Skeletal muscle tissue (tissue), 4 donors: ENCODE data around the gene PCDH12. TPM values are rescaled to one million over a fixed set of nuclear protein-coding genes. Genes with fewer than 3 reads are reported as not detected.

Experiments used
- H3K27ac ChIP-seq: one replicate; pipeline ENCODE4 v1.7.0; 2013; ENCODE audit warnings: mild to moderate bottlenecking, low read depth, low read length, inconsistent platforms
- H3K27me3 ChIP-seq, 3 donors: one replicate each; pipeline ENCODE4 v1.7.0; 2013; ENCODE audit warnings: low read length in 3 of 3; ENCODE audit not compliant: control insufficient read depth in 3 of 3, insufficient read depth in 3 of 3
- H3K36me3 ChIP-seq, 3 donors: one replicate each; pipeline ENCODE4 v1.7.0; 2013; ENCODE audit warnings: low read length in 3 of 3; ENCODE audit not compliant: control insufficient read depth in 3 of 3, insufficient read depth in 3 of 3
- H3K4me1 ChIP-seq, 3 donors: one replicate each; pipeline ENCODE4 v1.7.0; 2013; ENCODE audit warnings: low read length in 3 of 3, mild to moderate bottlenecking in 3 of 3; ENCODE audit not compliant: control insufficient read depth in 3 of 3, insufficient read depth in 3 of 3
- H3K4me3 ChIP-seq, 3 donors: one replicate each; pipeline ENCODE4 v1.7.0; 2013; ENCODE audit warnings: low read length in 3 of 3
- H3K9ac ChIP-seq, 3 donors: one replicate each; pipeline ENCODE4 v1.7.0; 2013; ENCODE audit warnings: low read length in 3 of 3, mild to moderate bottlenecking in 3 of 3, moderate library complexity in 2 of 3, low read depth in 1 of 3
- H3K9me3 ChIP-seq, 3 donors: one replicate each; pipeline ENCODE4 v1.7.0; 2013; ENCODE audit warnings: low read length in 3 of 3; ENCODE audit not compliant: control insufficient read depth in 3 of 3
- total RNA-seq: library from RNA; depleted of rRNA; stranded (reverse); fragments of >200 nt; gene quantifications from one replicate; pipeline ENCODE4 v1.2.3, GENCODE V29; 2014
- donor health status: Osteomylitis.

PCDH12 gene
- total RNA-seq, 1 donor from 2014 or later: 12.0 TPM

- Histone ChIP-seq H3K4me3 (no peak overlapping the region), H3K36me3 (peaks cover 16 to 20% (median 18%) of the 10 kb centered on the region in 3 donors), H3K27me3 (no peaks in the 10 kb centered on the region), H3K9me3 (no peaks in the 10 kb centered on the region), H3K4me1 (peaks cover 0 to 5% (median 3%) of the 10 kb centered on the region in 3 donors), H3K9ac (no peak overlapping the region), H3K27ac (no peak overlapping the region)
These were observed 34.5 kb upstream of the PCDH12 start for GRCh38 chr5:141992349-141992963.

- H3K9ac ChIP-seq: no peak overlapping the region
- no peak overlapping the region for H3K27ac ChIP-seq
- H3K4me1 ChIP-seq: peaks cover 0 to 5% (median 3%) of the 10 kb centered on the region in 3 donors
- peaks cover 30 to 40% (median 32%) of the 10 kb centered on the region in 3 donors for H3K36me3 ChIP-seq
- H3K4me3 ChIP-seq: no peak overlapping the region
- no peaks in the 10 kb centered on the region for H3K27me3 ChIP-seq
- no peaks in the 10 kb centered on the region for H3K9me3 ChIP-seq
These were observed 31.7 kb upstream of the PCDH12 start for GRCh38 chr5:141989720-141990119.

GRCh38 chr5:141986072-141986471 is 28.1 kb upstream of the PCDH12 start:
- no peaks in the 10 kb centered on the region for H3K9me3 ChIP-seq
- H3K4me1 ChIP-seq: no peaks in the 10 kb centered on the region
- H3K27me3 ChIP-seq: no peaks in the 10 kb centered on the region
- H3K4me3 ChIP-seq: no peak overlapping the region
- H3K36me3 ChIP-seq: peaks cover 39 to 60% (median 59%) of the 10 kb centered on the region in 3 donors
- H3K9ac ChIP-seq: no peak overlapping the region
- no peak overlapping the region for H3K27ac ChIP-seq

GRCh38 chr5:141982626-141983025 is 24.6 kb upstream of the PCDH12 start:
- Histone ChIP-seq H3K27ac (no peak overlapping the region), H3K4me3 (no peak overlapping the region), H3K36me3 (peaks cover 51 to 81% (median 72%) of the 10 kb centered on the region in 3 donors), H3K9ac (no peak overlapping the region), H3K27me3 (no peaks in the 10 kb centered on the region), H3K4me1 (peaks cover 0 to 5% (median 0%) of the 10 kb centered on the region in 3 donors), H3K9me3 (no peaks in the 10 kb centered on the region)

GRCh38 chr5:141978389-141978788 is 20.4 kb upstream of the PCDH12 start:
- peaks cover 32 to 71% (median 56%) of the 10 kb centered on the region in 3 donors for H3K36me3 ChIP-seq
- H3K27ac ChIP-seq: no peak overlapping the region
- no peaks in the 10 kb centered on the region for H3K27me3 ChIP-seq
- no peaks in the 10 kb centered on the region for H3K9me3 ChIP-seq
- peaks cover 8 to 10% (median 8%) of the 10 kb centered on the region in 3 donors for H3K4me1 ChIP-seq
- H3K9ac ChIP-seq: no peak overlapping the region
- H3K4me3 ChIP-seq: no peak overlapping the region

GRCh38 chr5:141976176-141976575 is 18.2 kb upstream of the PCDH12 start:
- peaks cover 8 to 10% (median 8%) of the 10 kb centered on the region in 3 donors for H3K4me1 ChIP-seq
- no peak overlapping the region for H3K4me3 ChIP-seq
- H3K36me3 ChIP-seq: peaks cover 28 to 50% (median 44%) of the 10 kb centered on the region in 3 donors
- H3K9ac ChIP-seq: no peak overlapping the region
- no peak overlapping the region for H3K27ac ChIP-seq
- H3K9me3 ChIP-seq: no peaks in the 10 kb centered on the region
- H3K27me3 ChIP-seq: no peaks in the 10 kb centered on the region

- Histone ChIP-seq H3K36me3 (peaks cover 19 to 31% (median 30%) of the 10 kb centered on the region in 3 donors), H3K27me3 (no peaks in the 10 kb centered on the region), H3K27ac (no peak overlapping the region), H3K4me3 (no peak overlapping the region), H3K9ac (no peak overlapping the region), H3K9me3 (no peaks in the 10 kb centered on the region), H3K4me1 (peaks cover 19 to 24% (median 22%) of the 10 kb centered on the region in 3 donors)
These were observed 16.0 kb upstream of the PCDH12 start for GRCh38 chr5:141973871-141974595.

- Histone ChIP-seq H3K27ac (peak overlapping the region; percentile 96), H3K36me3 (peaks cover 11 to 17% (median 15%) of the 10 kb centered on the region in 3 donors), H3K9me3 (no peaks in the 10 kb centered on the region), H3K27me3 (no peaks in the 10 kb centered on the region), H3K4me3 (peak overlapping the region; percentile 92 to 96 (median 95)), H3K4me1 (peaks cover 9 to 16% (median 13%) of the 10 kb centered on the region in 3 donors), H3K9ac (peak overlapping the region; percentile 99)
These were observed 12.1 kb upstream of the PCDH12 start for GRCh38 chr5:141969783-141970771.

- Histone ChIP-seq H3K36me3 (peaks cover 7 to 9% (median 8%) of the 10 kb centered on the region in 3 donors), H3K4me3 (peak within 1 kb of the TSS; percentile 92 to 96 (median 95)), H3K4me1 (peaks cover 9 to 16% (median 13%) of the 10 kb centered on the region in 3 donors), H3K27ac (peak within 1 kb of the TSS; percentile 96), H3K9me3 (no peaks in the 10 kb centered on the region), H3K9ac (peak within 1 kb of the TSS; percentile 99), H3K27me3 (no peaks in the 10 kb centered on the region)
These were observed 11.1 kb upstream of the PCDH12 start, which contains the start of gene RNF14 for GRCh38 chr5:141968914-141969608. Gene RNF14, plus strand, starts transcription at chr5:141969105. Its CDS starts 4,484 bp downstream, at chr5:141973589.
